Loucy (cell line): ENCODE results near the gene CDX2.

Source experiments
- H2AFZ ChIP-seq: fragments of 200-600 bp; sonication (generic); 2 replicates; pipeline ENCODE4 v1.6.0; 2016; ENCODE audit warnings: antibody characterized with exemption, mild to moderate bottlenecking, low read length, moderate library complexity
- H3F3A ChIP-seq: fragments of 200-600 bp; 2 replicates; pipeline ENCODE4 v1.6.0; 2016; ENCODE audit warnings: antibody characterized with exemption, low read depth, mild to moderate bottlenecking
- H3K27me3 ChIP-seq: fragments of 200-600 bp; sonication (generic); 2 replicates; pipeline ENCODE4 v1.6.1; 2014; ENCODE audit warnings: low read length, mild to moderate bottlenecking; ENCODE audit not compliant: insufficient read depth, poor library complexity, severe bottlenecking
- H3K36me3 ChIP-seq: fragments of 200-600 bp; sonication (generic); 2 replicates; pipeline ENCODE4 v1.6.1; 2016; ENCODE audit warnings: low read length; ENCODE audit not compliant: insufficient read depth
- H3K4me1 ChIP-seq: fragments of 200-600 bp; sonication (generic); 2 replicates; pipeline ENCODE4 v1.5.1; 2014; ENCODE audit warnings: low read length, mild to moderate bottlenecking; ENCODE audit not compliant: insufficient read depth, poor library complexity, severe bottlenecking
- H3K4me2 ChIP-seq: fragments of 200-600 bp; sonication (generic); 2 replicates; pipeline ENCODE4 v1.6.0; 2014; ENCODE audit warnings: antibody characterized with exemption, low read length, low read depth, mild to moderate bottlenecking; ENCODE audit not compliant: poor library complexity, severe bottlenecking
- H3K4me3 ChIP-seq: fragments of 200-600 bp; sonication (generic); 2 replicates; pipeline ENCODE4 v1.5.1; 2014; ENCODE audit warnings: low read length, mild to moderate bottlenecking, mixed read lengths; ENCODE audit not compliant: poor library complexity, severe bottlenecking
- H3K79me2 ChIP-seq: fragments of 200-600 bp; sonication (generic); 2 replicates; pipeline ENCODE4 v1.6.1; 2014; ENCODE audit warnings: low read length; ENCODE audit not compliant: insufficient read depth
- H3K9ac ChIP-seq: fragments of 200-600 bp; sonication (generic); 2 replicates; pipeline ENCODE4 v1.6.0; 2014; ENCODE audit warnings: mild to moderate bottlenecking, low read depth, low read length, moderate library complexity; ENCODE audit not compliant: poor library complexity, severe bottlenecking
- H3K9me2 ChIP-seq: fragments of 200-600 bp; sonication (generic); replicated peaks from 2 replicates; pipeline ENCODE4 v1.6.1; 2016; ENCODE audit warnings: low read depth, low read length, mixed read lengths
- H3K9me3 ChIP-seq: fragments of 200-600 bp; sonication (generic); 2 replicates; pipeline ENCODE4 v1.6.1; 2014; ENCODE audit warnings: mild to moderate bottlenecking, antibody characterized with exemption, low read length, low read depth; ENCODE audit not compliant: insufficient read depth
- H4K20me1 ChIP-seq: fragments of 200-600 bp; sonication (generic); 2 replicates; pipeline ENCODE4 v1.6.0; 2014; ENCODE audit warnings: antibody characterized with exemption, low read length, mild to moderate bottlenecking; ENCODE audit not compliant: insufficient read depth, poor library complexity, severe bottlenecking
- CTCF ChIP-seq: fragments of 200-600 bp; sonication (generic); conservative IDR thresholded peaks from 2 replicates; pipeline ENCODE4 v1.5.1; 2014; ENCODE audit warnings: mild to moderate bottlenecking, antibody characterized with exemption, low read length
- EZH2phosphoT487 ChIP-seq: fragments of 200-600 bp; IDR thresholded peaks from 2 replicates; pipeline ENCODE4 v1.6.1; 2018; ENCODE audit warnings: antibody characterized with exemption, mild to moderate bottlenecking, moderate library complexity, borderline replicate concordance

Gene CDX2

GRCh38 chr13:27924529-27925141 is 44.5 kb downstream of the CDX2 start:
- no peaks in the 10 kb centered on the region for H3K36me3 ChIP-seq
- no peaks in the 10 kb centered on the region for H3K27me3 ChIP-seq
- no peaks in the 10 kb centered on the region for H3K9me3 ChIP-seq
- H3K9me2 ChIP-seq, result no peaks in the 10 kb centered on the region
- no peaks in the 10 kb centered on the region for H3K4me1 ChIP-seq
- H3F3A ChIP-seq, result no peaks in the 10 kb centered on the region
- no peak overlapping the region for H3K9ac ChIP-seq
- no peak for TF ChIP-seq CTCF
- TF ChIP-seq EZH2phosphoT487, result no peak
- H3K4me2 ChIP-seq, result no peak overlapping the region
- H3K79me2 ChIP-seq, result peaks cover 9% of the 10 kb centered on the region; the same call in 1 of the 2 replicates
- no peaks in the 10 kb centered on the region for H4K20me1 ChIP-seq
- no peak overlapping the region for H3K4me3 ChIP-seq
- H2AFZ ChIP-seq, result no peak overlapping the region

DNA sequence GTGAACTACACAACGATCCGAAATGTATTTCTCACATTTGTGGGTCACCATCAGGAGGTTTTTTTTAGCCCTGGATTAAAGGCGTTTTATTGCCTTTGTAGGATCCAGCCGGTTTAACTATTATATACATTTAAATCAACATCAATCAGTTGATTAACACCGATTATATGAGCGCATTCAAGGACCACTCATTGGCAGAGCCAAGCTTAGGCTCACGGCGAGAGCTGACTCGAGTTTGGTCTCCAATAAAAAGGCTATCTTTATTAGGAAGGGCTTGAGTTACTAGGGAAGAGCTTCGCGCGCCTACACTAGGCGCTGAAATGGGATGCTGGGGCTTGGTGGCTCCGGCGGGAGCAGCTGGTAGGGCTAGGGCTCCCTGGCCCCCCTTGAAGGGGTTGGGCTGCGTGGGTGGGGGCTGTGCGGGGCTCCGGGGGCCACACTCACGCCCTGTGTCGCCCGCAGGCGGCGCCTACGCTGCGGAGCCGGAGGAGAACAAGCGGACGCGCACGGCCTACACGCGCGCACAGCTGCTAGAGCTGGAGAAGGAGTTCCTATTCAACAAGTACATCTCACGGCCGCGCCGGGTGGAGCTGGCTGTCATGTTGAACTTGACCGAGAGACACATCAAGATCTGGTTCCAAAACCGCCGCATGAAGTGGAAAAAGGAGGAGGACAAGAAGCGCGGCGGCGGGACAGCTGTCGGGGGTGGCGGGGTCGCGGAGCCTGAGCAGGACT is 45.2 kb downstream of the CDX2 start:
- Histone ChIP-seq H3F3A (no peaks in the 10 kb centered on the region), H3K4me3 (no peak overlapping the region), H3K9me2 (no peaks in the 10 kb centered on the region), H3K4me2 (no peak overlapping the region), H3K79me2 (peaks cover 9% of the 10 kb centered on the region; the same call in 1 of the 2 replicates), H4K20me1 (no peaks in the 10 kb centered on the region), H3K36me3 (no peaks in the 10 kb centered on the region), H3K9ac (no peak overlapping the region), H3K4me1 (no peaks in the 10 kb centered on the region), H3K9me3 (no peaks in the 10 kb centered on the region), H2AFZ (no peak overlapping the region), H3K27me3 (no peaks in the 10 kb centered on the region)
- TF ChIP-seq EZH2phosphoT487, result no peak
- no peak for TF ChIP-seq CTCF

DNA sequence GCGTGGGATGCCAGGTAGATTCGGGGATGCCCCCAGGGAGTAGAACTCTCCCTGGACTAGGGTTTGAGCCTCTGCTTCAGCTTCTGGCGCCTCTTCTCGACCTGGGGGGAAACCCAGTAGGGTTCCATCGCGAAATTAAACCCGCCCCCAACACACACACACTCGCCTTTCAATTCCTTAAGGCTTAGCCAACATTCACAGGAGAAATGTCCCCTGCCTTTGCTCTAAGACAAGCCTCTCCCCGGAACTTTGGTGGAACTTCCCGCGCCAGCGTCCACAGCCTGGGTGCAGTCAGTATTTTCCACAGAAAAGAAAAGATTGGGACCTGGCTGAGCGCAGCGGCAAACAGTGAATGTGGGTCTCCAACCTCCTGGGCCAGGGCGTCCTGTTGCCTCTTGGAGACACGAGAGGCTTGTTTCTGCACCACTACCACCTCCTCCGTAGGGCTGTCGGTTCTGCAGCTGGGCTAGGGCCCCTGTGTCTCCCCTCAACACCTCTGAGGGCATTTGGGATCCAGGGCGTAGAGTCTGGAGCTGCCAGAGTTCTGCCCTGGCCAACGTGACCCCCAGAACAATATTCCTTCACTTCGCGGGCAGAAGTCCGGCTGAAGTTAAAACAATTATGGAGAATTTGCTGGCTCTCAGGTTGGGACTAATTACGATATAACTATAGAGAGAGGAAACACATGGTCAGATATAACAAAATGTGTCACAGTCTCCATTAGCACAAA is 46.1 kb downstream of the CDX2 start:
- H3K4me1 ChIP-seq, result no peaks in the 10 kb centered on the region
- H3K79me2 ChIP-seq, result peaks cover 9% of the 10 kb centered on the region; the same call in 1 of the 2 replicates
- H3K9ac ChIP-seq, result no peak overlapping the region
- no peaks in the 10 kb centered on the region for H4K20me1 ChIP-seq
- H3K4me2 ChIP-seq, result no peak overlapping the region
- H3K27me3 ChIP-seq, result peaks cover 7% of the 10 kb centered on the region
- no peaks in the 10 kb centered on the region for H3K9me2 ChIP-seq
- no peak for TF ChIP-seq CTCF
- TF ChIP-seq EZH2phosphoT487, result no peak
- H3K9me3 ChIP-seq, result no peaks in the 10 kb centered on the region
- no peak overlapping the region for H3K4me3 ChIP-seq
- H2AFZ ChIP-seq, result no peak overlapping the region
- H3F3A ChIP-seq, result no peaks in the 10 kb centered on the region
- H3K36me3 ChIP-seq, result no peaks in the 10 kb centered on the region
